Chondrocyte (in vitro differentiated cells): ENCODE data around the gene SRGAP1. TPM values are rescaled to one million over a fixed set of nuclear protein-coding genes. Genes with fewer than 3 reads are reported as not detected.

ENCODE experiments used
- DNase-seq: peaks from one replicate; pipeline ENCODE4 v3.0.0; 2021; ENCODE audit warnings: mixed read lengths, low spot score
- H3K27ac Mint-ChIP-seq: one replicate; pipeline ENCODE4 v1.8.0; 2021; ENCODE audit warnings: mild to moderate bottlenecking, moderate library complexity, mixed read lengths; ENCODE audit not compliant: unreplicated experiment
- H3K27me3 Mint-ChIP-seq: 2 replicates; pipeline ENCODE4 v1.8.0; 2021; ENCODE audit warnings: low read depth, mixed read lengths
- H3K36me3 Mint-ChIP-seq: 2 replicates; pipeline ENCODE4 v1.8.0; 2021; ENCODE audit warnings: low read depth, mixed read lengths
- H3K4me1 Mint-ChIP-seq: 2 replicates; pipeline ENCODE4 v1.8.0; 2021; ENCODE audit warnings: low read depth, mild to moderate bottlenecking, mixed read lengths
- H3K4me3 Mint-ChIP-seq: one replicate; pipeline ENCODE4 v1.8.0; 2021; ENCODE audit warnings: mild to moderate bottlenecking, moderate library complexity, mixed read lengths; ENCODE audit not compliant: unreplicated experiment
- H3K9me3 Mint-ChIP-seq: 2 replicates; pipeline ENCODE4 v1.8.0; 2021; ENCODE audit warnings: low read depth, mixed read lengths
- CTCF ChIP-seq: fragments of 200-600 bp; sonication (generic); IDR thresholded peaks from 2 replicates; pipeline ENCODE4 v1.5.0; 2021; ENCODE audit warnings: antibody characterized with exemption, mild to moderate bottlenecking, moderate library complexity
- total RNA-seq: library from RNA; stranded (reverse); gene quantifications from 3 replicates; pipeline ENCODE4 v1.2.1, GENCODE V29; 2021

SRGAP1 gene
- total RNA-seq, 1 donor from 2014 or later, result 13.2 TPM

- Mint-ChIP-seq H3K4me1 (peaks cover 40% of the 10 kb centered on the region), H3K9me3 (peaks cover 6% of the 10 kb centered on the region), H3K27me3 (no peaks in the 10 kb centered on the region), H3K4me3 (no peak overlapping the region), H3K27ac (peak overlapping the region; percentile 70), H3K36me3 (peaks cover 2% of the 10 kb centered on the region)
- no peak for TF ChIP-seq CTCF
- no peak for DNase-seq
Measured at GRCh38 chr12:63922474-63922873, 78.0 kb downstream of the SRGAP1 start.

DNA sequence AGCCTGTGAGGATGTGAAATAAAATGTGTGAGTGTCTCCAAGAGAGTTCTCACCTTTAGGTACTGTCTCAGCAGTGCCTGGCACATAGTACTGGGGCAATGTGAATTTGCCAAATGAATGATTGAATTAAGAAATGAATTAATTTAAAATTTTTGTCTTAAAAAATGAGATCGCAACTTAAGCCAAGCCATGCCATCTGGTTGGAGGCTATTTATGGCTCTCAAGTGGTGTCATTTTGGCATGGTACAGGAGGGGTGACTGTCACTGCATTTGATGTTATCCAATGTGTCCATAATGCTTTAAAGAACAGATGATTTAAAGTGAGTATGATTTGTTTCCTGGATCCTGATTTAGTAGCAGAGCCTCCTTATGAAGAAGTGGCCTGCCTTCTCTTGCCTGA, 80.3 kb downstream of the SRGAP1 start:
- peaks cover 2% of the 10 kb centered on the region for H3K36me3 Mint-ChIP-seq

GRCh38 chr12:63927511-63927910, 83.0 kb downstream of the SRGAP1 start:
- Mint-ChIP-seq H3K36me3 (peaks cover 2% of the 10 kb centered on the region), H3K4me1 (peaks cover 29% of the 10 kb centered on the region), H3K4me3 (no peak overlapping the region), H3K9me3 (peaks cover 2% of the 10 kb centered on the region), H3K27ac (no peak overlapping the region), H3K27me3 (no peaks in the 10 kb centered on the region)
- DNase-seq, result no peak
- no peak for TF ChIP-seq CTCF

More for the DNA sequence above, 80.3 kb downstream of the SRGAP1 start:
- H3K27me3 Mint-ChIP-seq, result no peaks in the 10 kb centered on the region
- H3K9me3 Mint-ChIP-seq, result peaks cover 7% of the 10 kb centered on the region
- H3K4me1 Mint-ChIP-seq, result peaks cover 25% of the 10 kb centered on the region
- TF ChIP-seq CTCF, result no peak
- no peak overlapping the region for H3K27ac Mint-ChIP-seq
- no peak for DNase-seq
- H3K4me3 Mint-ChIP-seq, result no peak overlapping the region

DNA sequence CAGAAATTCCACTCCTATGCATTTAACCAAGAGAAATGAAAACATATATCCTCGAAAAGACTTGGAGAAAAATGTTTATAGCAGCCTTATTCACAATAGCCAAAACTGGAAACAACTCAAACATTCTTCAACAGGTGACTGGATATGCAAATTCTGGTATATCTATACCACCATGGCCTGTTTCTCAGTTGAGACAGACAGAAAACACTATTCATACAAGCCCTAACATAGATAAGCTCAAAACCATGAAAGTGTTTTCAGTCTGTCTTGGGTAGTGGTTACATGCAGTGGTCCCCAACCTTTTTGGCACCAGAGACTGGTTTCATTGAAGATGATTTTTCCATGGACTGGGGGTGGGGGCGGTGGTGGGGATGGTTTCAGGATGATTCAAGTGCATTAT, 83.8 kb downstream of the SRGAP1 start:
- Mint-ChIP-seq H3K27ac (no peak overlapping the region), H3K4me3 (no peak overlapping the region), H3K36me3 (peaks cover 2% of the 10 kb centered on the region), H3K27me3 (no peaks in the 10 kb centered on the region), H3K9me3 (peaks cover 2% of the 10 kb centered on the region), H3K4me1 (peaks cover 23% of the 10 kb centered on the region)
- DNase-seq, result no peak
- no peak for TF ChIP-seq CTCF

DNA sequence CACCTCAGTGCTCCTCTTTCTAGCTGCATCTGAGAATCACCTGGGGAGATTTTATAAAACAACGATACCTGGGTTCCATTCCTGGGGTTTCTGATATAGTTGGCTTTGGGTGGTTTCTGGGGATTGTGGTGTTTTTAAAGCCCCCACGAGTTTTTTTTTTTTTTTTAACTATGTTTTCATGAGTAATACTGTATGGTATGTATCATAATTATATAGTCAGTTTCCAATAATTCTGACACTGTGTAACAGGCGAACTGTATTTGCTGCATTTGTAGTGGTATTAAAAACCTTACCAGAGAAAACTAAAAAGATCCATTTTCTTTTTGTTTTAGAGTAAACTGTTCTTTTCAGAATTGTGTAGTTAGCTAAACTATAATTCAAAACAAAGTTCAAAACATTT, 84.9 kb downstream of the SRGAP1 start:
- Mint-ChIP-seq H3K36me3 (peaks cover 2% of the 10 kb centered on the region), H3K27ac (peak overlapping the region; percentile 73), H3K4me1 (peaks cover 27% of the 10 kb centered on the region)

More for the DNA sequence above, 84.9 kb downstream of the SRGAP1 start:
- H3K27me3 Mint-ChIP-seq, result no peaks in the 10 kb centered on the region
- DNase-seq, result no peak
- no peak for TF ChIP-seq CTCF
- H3K4me3 Mint-ChIP-seq, result no peak overlapping the region
- H3K9me3 Mint-ChIP-seq, result peaks cover 2% of the 10 kb centered on the region
